Central memory CD8-positive, alpha-beta T cell (primary cell): Measurements from ENCODE around the gene CCDC89.
"Not testable (repeated sequence)": the region's sequence is repeated elsewhere in the genome, so short reads cannot be mapped to it uniquely, and the experiment has no call there.

Experiments
- ATAC-seq: fragments of 150-1000 bp; cut with Tn5 transposase; replicated peaks from 2 replicates; pipeline ENCODE4 v1.10.0; 2022; ENCODE audit warnings: mild to moderate bottlenecking, moderate FRiP score, moderate number of reproducible peaks; ENCODE audit not compliant: poor library complexity, severe bottlenecking; ENCODE audit errors: extremely low read depth
- DNase-seq, 2 donors: peaks; one replicate each; pipeline ENCODE4 v3.0.0; 2021; ENCODE audit warnings: low spot score in 2 of 2
- H3K27ac Mint-ChIP-seq: one replicate; pipeline ENCODE4 v1.8.0; 2022; ENCODE audit warnings: low read depth, mild to moderate bottlenecking, moderate library complexity, mixed read lengths
- H3K27me3 Mint-ChIP-seq: one replicate; pipeline ENCODE4 v1.8.0; 2022; ENCODE audit warnings: mixed read lengths
- H3K36me3 Mint-ChIP-seq: one replicate; pipeline ENCODE4 v1.8.0; 2022; ENCODE audit warnings: mild to moderate bottlenecking, moderate library complexity, mixed read lengths; ENCODE audit not compliant: insufficient read depth
- H3K4me1 Mint-ChIP-seq: one replicate; pipeline ENCODE4 v1.8.0; 2022; ENCODE audit warnings: mixed read lengths
- H3K4me3 Mint-ChIP-seq: one replicate; pipeline ENCODE4 v1.8.0; 2022; ENCODE audit warnings: mild to moderate bottlenecking, moderate library complexity, mixed read lengths
- H3K9me3 Mint-ChIP-seq: one replicate; pipeline ENCODE4 v1.8.0; 2022; ENCODE audit warnings: mixed read lengths

Gene CCDC89

DNA sequence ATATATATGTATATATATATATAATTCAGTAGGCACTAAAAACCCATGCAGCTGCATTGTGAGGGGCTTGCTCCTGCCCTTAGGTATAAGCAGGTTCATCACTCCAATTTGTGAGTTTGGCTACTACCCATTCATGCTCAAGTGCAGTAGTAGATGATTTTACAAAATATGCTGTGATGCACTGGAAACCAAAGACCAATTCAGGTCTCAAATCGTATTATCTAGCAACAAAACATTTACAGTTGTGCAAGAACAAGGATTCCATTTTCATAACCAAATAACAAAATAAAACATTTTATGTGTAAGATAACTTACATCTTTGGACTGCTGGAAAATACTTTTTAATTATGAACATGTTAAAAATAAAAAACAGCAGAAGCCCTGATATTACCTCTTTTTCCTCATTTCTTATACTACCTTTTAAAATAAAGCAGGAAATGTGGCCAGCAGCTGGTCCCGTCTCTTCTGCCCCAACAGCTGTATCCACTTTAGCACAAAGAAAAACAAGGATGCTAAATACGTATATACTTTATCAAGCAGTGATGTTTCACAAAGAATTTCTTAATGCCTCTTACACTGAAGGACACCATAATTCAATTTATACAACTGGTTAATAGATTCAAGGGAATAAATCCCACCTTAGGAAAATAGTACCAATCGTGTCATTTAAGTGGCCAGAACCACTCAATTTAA, 23.9 kb downstream of the CCDC89 start:
- H3K4me3 Mint-ChIP-seq, result peak overlapping the region; percentile 98
- peaks cover 58% of the 10 kb centered on the region for H3K4me1 Mint-ChIP-seq
- ATAC-seq (no peak), DNase-seq (no peak)
- H3K27ac Mint-ChIP-seq, result peak overlapping the region; percentile 100
- H3K27me3 Mint-ChIP-seq, result no peaks in the 10 kb centered on the region
- H3K9me3 Mint-ChIP-seq, result no peaks in the 10 kb centered on the region
- H3K36me3 Mint-ChIP-seq, result peaks cover 67% of the 10 kb centered on the region

DNA sequence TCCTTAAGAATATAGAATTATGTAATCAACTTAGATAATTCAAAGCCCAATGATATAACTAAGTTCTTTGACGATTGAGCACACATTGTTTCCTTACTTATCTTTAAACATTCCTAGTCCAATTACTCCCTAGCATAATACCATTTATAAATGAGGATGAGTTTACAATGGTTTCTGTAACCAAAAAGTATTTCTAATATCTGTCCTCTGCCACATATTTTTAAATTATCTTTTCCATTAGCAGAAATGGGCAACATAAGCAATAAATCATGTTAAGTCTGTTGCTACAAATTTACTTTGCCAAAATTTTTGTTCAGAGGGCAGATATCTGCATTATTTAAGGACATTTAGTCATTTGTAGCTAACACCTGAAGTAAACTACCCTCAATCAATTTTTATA, 27.8 kb downstream of the CCDC89 start:
- H3K36me3 Mint-ChIP-seq, result peaks cover 68% of the 10 kb centered on the region

DNA sequence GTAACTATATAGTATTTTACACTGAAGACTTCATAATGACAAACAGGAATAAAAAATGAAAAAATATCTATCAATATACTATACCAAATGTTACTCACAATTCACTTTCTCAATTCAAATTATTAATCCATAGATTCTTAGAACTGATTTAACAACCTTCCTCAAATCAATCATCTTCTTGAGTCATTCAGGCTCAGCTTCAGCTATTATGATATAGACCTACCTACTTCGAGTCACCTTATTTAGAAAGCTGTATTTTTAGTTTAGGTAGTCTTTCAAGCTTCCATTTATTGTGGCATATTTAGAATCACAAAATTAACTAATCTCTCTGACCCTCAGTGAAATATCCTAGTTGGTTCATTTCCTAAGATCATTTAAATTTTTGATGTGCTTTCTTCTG, 29.2 kb downstream of the CCDC89 start:
- no peaks in the 10 kb centered on the region for H3K27me3 Mint-ChIP-seq
- peak overlapping the region; percentile 33 for H3K27ac Mint-ChIP-seq
- H3K4me3 Mint-ChIP-seq, result no peak overlapping the region
- peaks cover 59% of the 10 kb centered on the region for H3K36me3 Mint-ChIP-seq
- ATAC-seq (no peak), DNase-seq (no peak)
- peaks cover 39% of the 10 kb centered on the region for H3K4me1 Mint-ChIP-seq
- H3K9me3 Mint-ChIP-seq, result no peaks in the 10 kb centered on the region

More for the DNA sequence above, 27.8 kb downstream of the CCDC89 start:
- no peak overlapping the region for H3K27ac Mint-ChIP-seq
- H3K4me1 Mint-ChIP-seq, result peaks cover 39% of the 10 kb centered on the region
- H3K9me3 Mint-ChIP-seq, result no peaks in the 10 kb centered on the region
- H3K4me3 Mint-ChIP-seq, result no peak overlapping the region
- DNase-seq (no peak), ATAC-seq (no peak)
- H3K27me3 Mint-ChIP-seq, result no peaks in the 10 kb centered on the region

DNA sequence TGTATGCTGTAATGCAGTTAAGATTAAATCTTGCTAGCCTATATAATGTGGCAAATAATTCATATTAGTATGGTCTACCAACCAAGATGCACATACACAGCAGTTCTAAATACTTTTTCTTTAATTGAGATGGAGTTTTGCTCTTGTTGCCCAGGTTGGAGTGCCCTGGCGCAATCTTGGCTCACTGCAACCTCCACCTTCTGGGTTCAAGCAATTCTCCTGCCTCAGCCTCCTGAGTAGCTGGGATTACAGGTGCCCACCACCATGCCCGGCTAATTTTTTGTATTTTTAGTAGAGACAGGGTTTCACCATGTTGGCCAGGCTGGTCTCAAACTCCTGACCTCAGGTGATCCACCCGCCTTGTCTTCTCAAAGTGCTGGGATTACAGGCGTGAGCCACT, 31.7 kb downstream of the CCDC89 start:
- peaks cover 43% of the 10 kb centered on the region for H3K36me3 Mint-ChIP-seq
- H3K4me3 Mint-ChIP-seq, DNase-seq, H3K27ac Mint-ChIP-seq, H3K9me3 Mint-ChIP-seq, ATAC-seq, H3K27me3 Mint-ChIP-seq: not testable (repeated sequence)
- H3K4me1 Mint-ChIP-seq, result peaks cover 32% of the 10 kb centered on the region

DNA sequence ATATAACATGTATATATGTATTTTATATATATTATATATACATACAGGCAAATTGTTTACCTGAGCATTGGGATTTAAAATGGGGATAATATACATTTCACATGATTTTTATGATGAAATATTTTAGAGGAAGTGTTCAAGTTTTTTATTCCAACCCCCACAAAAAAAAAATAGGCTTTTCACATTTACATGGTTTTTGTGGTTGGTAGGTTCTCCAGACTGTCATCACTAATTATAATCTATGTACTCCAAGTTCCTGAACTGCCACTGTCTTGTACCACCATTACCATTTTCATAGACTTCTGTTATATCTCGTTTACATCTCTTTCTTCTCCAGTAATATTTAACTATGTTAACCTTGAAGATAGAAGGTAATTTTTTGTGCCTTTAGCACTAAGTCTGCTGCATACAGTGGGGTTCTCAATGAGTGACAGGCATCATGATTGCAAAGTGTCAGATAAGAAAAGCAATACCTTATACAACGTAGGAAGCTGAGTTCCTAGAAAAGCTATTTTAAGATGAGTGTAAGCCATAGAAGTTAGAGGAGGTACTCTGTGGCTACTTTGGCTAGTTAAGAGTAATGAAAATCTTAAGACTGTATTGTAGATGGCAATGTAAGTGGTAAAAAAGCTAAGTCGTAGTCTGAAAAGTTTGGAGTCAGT, 33.1 kb downstream of the CCDC89 start:
- no peaks in the 10 kb centered on the region for H3K9me3 Mint-ChIP-seq
- ATAC-seq (no peak), DNase-seq (no peak)
- no peak overlapping the region for H3K4me3 Mint-ChIP-seq
- no peaks in the 10 kb centered on the region for H3K27me3 Mint-ChIP-seq
- peaks cover 35% of the 10 kb centered on the region for H3K36me3 Mint-ChIP-seq
- peaks cover 36% of the 10 kb centered on the region for H3K4me1 Mint-ChIP-seq
- H3K27ac Mint-ChIP-seq, result no peak overlapping the region

DNA sequence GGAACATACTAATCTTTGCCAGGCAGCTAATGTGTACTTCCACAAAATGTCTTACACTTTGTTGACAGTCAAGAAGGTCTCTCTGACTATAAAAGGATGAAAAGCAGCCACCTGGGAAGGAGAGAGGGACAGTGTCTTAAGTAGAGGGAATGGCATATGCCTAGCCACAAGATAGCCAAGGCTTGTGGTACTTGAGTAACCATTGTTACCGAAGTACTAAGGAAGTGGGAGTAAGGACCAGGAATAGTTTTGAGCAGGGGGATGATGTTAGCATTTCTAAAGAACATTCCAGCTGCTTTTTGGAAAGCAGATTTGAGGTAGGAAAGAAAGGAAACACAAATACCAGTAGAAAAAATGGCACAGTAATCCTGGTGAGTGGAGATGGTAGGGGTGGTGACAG, 34.9 kb downstream of the CCDC89 start:
- H3K27me3 Mint-ChIP-seq, result no peaks in the 10 kb centered on the region
- peaks cover 26% of the 10 kb centered on the region for H3K36me3 Mint-ChIP-seq
- H3K27ac Mint-ChIP-seq, result peak overlapping the region; percentile 12
- no peak overlapping the region for H3K4me3 Mint-ChIP-seq
- no peak for ATAC-seq
- DNase-seq, result no peak
- H3K4me1 Mint-ChIP-seq, result peaks cover 42% of the 10 kb centered on the region
- H3K9me3 Mint-ChIP-seq, result no peaks in the 10 kb centered on the region

DNA sequence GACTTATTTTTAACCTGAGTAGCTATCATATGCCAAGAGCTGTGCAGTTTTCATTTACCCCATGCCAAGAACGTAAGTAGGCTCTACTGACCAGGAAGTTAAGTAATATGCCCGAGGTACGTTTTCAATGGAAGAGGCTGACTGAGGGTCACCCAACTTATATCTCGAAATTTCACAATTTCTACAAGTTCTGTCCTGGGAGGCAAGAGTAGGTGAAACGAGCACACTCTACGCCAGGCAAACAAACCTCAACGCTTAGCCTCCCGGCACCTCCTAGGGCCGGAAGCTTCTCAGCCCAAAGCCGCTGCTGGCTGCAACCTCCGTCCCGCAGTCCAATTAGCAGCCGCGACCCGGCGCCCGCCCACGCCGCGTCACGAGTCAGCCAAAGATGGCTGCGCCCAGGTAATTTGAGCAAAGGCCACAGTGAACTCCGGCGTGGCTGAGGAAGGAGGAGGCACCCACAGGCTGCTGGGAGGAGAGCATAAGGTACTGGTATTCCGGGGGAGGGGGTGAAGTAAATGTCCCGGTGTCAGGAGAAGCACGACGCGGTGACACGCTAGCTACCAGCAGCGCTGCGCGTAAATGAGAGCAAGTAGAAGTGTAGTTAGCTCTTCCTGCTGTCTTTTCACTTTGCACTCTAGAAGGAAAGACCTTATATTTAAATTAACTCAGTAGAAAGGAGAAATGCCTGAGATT, 38.2 kb downstream of the CCDC89 start, which contains the start of gene TMEM126A:
TMEM126A (plus strand) TSS at position 364 of the 696 bp plus-strand sequence. CDS start 2,289 bp downstream, outside the sequence.
- DNase-seq, result peak; percentile 80 to 83
- Mint-ChIP-seq H3K27me3 (peaks cover 28% of the 10 kb centered on the region), H3K36me3 (peaks cover 12% of the 10 kb centered on the region), H3K27ac (peak within 1 kb of the TSS; percentile 93), H3K4me3 (peak within 1 kb of the TSS; percentile 90), H3K9me3 (no peaks in the 10 kb centered on the region), H3K4me1 (peaks cover 37% of the 10 kb centered on the region)
- ATAC-seq, result peak; percentile 99

DNA sequence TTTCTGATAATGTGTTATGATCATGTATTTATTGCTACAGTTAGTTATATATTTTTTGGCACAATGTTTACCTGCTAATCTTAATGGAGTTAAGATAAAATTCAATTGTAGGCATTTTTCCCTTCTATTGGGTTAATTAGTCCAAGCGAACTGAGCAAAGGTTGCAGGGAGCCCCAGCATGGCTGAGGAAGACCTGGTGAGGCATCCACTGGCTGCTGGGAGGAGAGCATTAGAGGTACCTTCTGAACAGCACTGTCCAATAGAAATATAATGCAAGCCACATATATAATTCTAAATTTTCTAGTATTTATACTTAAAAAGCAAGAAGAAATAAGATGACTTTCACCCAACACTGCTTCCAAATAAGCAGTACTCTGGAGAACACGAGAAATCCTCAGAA, 38.9 kb downstream of the CCDC89 start:
- DNase-seq (no peak), ATAC-seq (no peak)
- Mint-ChIP-seq H3K4me1 (peaks cover 33% of the 10 kb centered on the region), H3K27ac (peak overlapping the region; percentile 93), H3K4me3 (peak overlapping the region; percentile 90), H3K27me3 (peaks cover 35% of the 10 kb centered on the region), H3K36me3 (peaks cover 12% of the 10 kb centered on the region), H3K9me3 (no peaks in the 10 kb centered on the region)

DNA sequence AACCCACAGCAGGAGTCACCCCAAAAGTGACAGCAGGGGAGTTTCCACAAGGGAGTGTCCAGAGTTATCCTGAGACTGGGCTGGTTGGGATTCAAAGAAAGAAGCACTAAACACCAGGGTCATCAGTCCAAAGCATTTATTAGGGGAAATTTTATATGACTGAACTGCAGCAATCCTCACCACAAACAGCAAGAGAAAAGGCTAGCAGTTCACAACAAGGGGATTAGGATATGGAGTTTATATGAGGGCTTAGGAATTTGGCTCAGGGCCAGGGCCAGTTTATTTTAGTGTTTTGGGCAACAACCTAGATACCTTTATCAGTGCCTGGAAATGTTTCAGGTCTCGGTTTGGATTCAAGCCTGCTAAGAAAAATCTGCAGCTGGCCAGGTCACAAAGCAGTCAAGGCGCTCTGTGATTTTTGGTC, 42.8 kb downstream of the CCDC89 start:
- H3K36me3 Mint-ChIP-seq, result peaks cover 9% of the 10 kb centered on the region
- no peak overlapping the region for H3K4me3 Mint-ChIP-seq
- peaks cover 13% of the 10 kb centered on the region for H3K4me1 Mint-ChIP-seq
- ATAC-seq (no peak), DNase-seq (no peak)
- no peaks in the 10 kb centered on the region for H3K9me3 Mint-ChIP-seq
- no peak overlapping the region for H3K27ac Mint-ChIP-seq
- H3K27me3 Mint-ChIP-seq, result peaks cover 43% of the 10 kb centered on the region

DNA sequence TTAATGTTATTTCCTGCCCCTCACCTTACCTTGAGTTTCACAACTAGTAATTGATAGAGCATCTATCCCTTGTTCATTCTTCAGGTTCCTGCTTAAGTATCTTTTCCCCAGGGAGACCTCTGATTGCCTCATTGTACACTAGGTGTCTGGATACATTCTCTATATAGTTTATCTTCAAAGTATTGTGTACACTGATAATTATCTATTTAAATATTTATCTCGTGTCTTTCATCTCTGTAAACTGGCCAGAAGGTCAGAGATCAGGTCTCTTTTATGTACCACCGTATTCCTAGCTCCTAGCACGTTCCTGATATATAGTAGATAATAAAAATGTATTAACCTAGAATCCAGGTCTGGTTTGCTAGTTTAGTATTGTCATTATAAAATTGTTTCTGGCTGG, 51.2 kb downstream of the CCDC89 start:
- no peak overlapping the region for H3K27ac Mint-ChIP-seq
- no peak overlapping the region for H3K4me3 Mint-ChIP-seq
- no peaks in the 10 kb centered on the region for H3K9me3 Mint-ChIP-seq
- ATAC-seq (no peak), DNase-seq (no peak)
- peaks cover 6% of the 10 kb centered on the region for H3K4me1 Mint-ChIP-seq
- H3K36me3 Mint-ChIP-seq, result peaks cover 31% of the 10 kb centered on the region
- no peaks in the 10 kb centered on the region for H3K27me3 Mint-ChIP-seq
